Stomach (tissue), 9 donors: ENCODE measurements around the gene DOCK9. TPM values are rescaled to one million over a fixed set of nuclear protein-coding genes. Genes with fewer than 3 reads are reported as not detected.
"Not testable (repeated sequence)": the region's sequence is repeated elsewhere in the genome, so short reads cannot be mapped to it uniquely, and the experiment has no call there.

Experiments
- DNase-seq, 2 donors: peaks; one replicate each; pipeline versions ENCODE4 v3.0.0 to v3.0.0-alpha.2; 2013 to 2019
- H3K27ac ChIP-seq, 5 donors: fragments of 200-600 bp in 4 of 5; sonication (generic) in 4 of 5; one replicate each; pipeline ENCODE4 v1.5.1; 2013 to 2019; ENCODE audit warnings: mild to moderate bottlenecking in 1 of 5, moderate library complexity in 1 of 5
- H3K27me3 ChIP-seq, 3 donors: fragments of 200-600 bp; sonication (generic); one replicate each; pipeline ENCODE4 v1.5.1; 2017 to 2019; ENCODE audit warnings: mixed run types in 1 of 3
- H3K36me3 ChIP-seq, 4 donors: fragments of 200-600 bp; sonication (generic); 1 replicate in 3 of 4; 2 replicates in 1 of 4; pipeline ENCODE4 v1.5.1; 2016 to 2019
- H3K4me1 ChIP-seq, 4 donors: fragments of 200-600 bp; sonication (generic); one replicate each; pipeline ENCODE4 v1.5.1; 2016 to 2019
- H3K4me3 ChIP-seq, 4 donors: fragments of 200-600 bp; sonication (generic) in 3 of 4; one replicate each; pipeline ENCODE4 v1.5.1; 2016 to 2019; ENCODE audit warnings: mild to moderate bottlenecking in 1 of 4
- H3K9me3 ChIP-seq, 4 donors: fragments of 200-600 bp; sonication (generic); one replicate each; pipeline ENCODE4 v1.5.1; 2016 to 2019
- CTCF ChIP-seq, 7 experiments: fragments of 450-650 bp in 4 of 7; fragments of 200-600 bp in 3 of 7; sonication (generic) in 3 of 7; IDR thresholded peaks; one replicate each; pipeline ENCODE4 v1.5.1; 2016 to 2019; ENCODE audit warnings: antibody characterized with exemption in 7 of 7, control low read depth in 2 of 7, mild to moderate bottlenecking in 1 of 7
- EP300 ChIP-seq: sonication (generic); formaldehyde crosslinking; IDR thresholded peaks from one replicate; pipeline ENCODE4 v1.6.1; 2017; ENCODE audit warnings: antibody characterized with exemption
- POLR2A ChIP-seq, 4 donors: fragments of 450-650 bp; IDR thresholded peaks; one replicate each; pipeline ENCODE4 v1.6.1; 2016; ENCODE audit warnings: antibody characterized with exemption in 4 of 4, control low read depth in 2 of 4, mild to moderate bottlenecking in 1 of 4, moderate library complexity in 1 of 4
- POLR2AphosphoS5 ChIP-seq, 3 donors: sonication (generic); formaldehyde crosslinking; IDR thresholded peaks; one replicate each; pipeline ENCODE4 v1.6.1; 2016; ENCODE audit warnings: antibody characterized with exemption in 3 of 3
- WGBS, 5 donors: extraction: QIAGEN DNeasy Blood & Tissue Kit in 3 of 5; methylation state at CpG; one replicate each; pipeline versions ENCODE4 v1.1.5 to v1.1.7; 2013 to 2018; 5-methylcytosine and 5-hydroxymethylcytosine counted together
- intact Hi-C: fragments of 100-400 bp; cut with DNase I; formaldehyde crosslinking; loops from one replicate; pipeline ENCODE4 v1.15.1; 2023; ENCODE audit warnings: low total_unique reads
- polyA plus RNA-seq, 3 donors: library from polyadenylated mRNA; stranded (reverse); fragments of 200-250 nt; gene quantifications; one replicate each; pipeline ENCODE4 v1.2.3, GENCODE V29; 2013
- total RNA-seq, 5 donors: library from RNA; depleted of rRNA; stranded (reverse); fragments of >200 nt; gene quantifications; one replicate each; pipeline versions ENCODE4 v1.1.0 to v1.2.3, GENCODE V29; 2014 to 2016
- donor health status: healthy with polysubstance abuse.
- donor health status: Bipolar disorder and iron deficiency.
- donor health status: healthy.

DOCK9 gene
- total and polyA plus RNA-seq, 8 donors = 8.7 to 97.9 (median 49.2) TPM

- Histone ChIP-seq H3K27ac (no peak overlapping the region), H3K4me1 (peaks cover 13 to 16% (median 15%) of the 10 kb centered on the region in 4 donors), H3K36me3 (no peaks in the 10 kb centered on the region), H3K4me3 (no peak overlapping the region), H3K27me3 (peaks cover 0 to 51% (median 26%) of the 10 kb centered on the region in 3 donors), H3K9me3 (peaks cover 0 to 14% (median 2%) of the 10 kb centered on the region in 4 donors)
- intact Hi-C loops = no loop called here
- WGBS, 5 donors = 66 to 80% (median 75%) methylated on average over 9 of the region's 9 CpGs
- TF ChIP-seq POLR2AphosphoS5 (IDR thresholded peaks at IDR 0.05) (no peak), CTCF (IDR thresholded peaks at IDR 0.05) (no peak), EP300 (no peak), POLR2A (IDR thresholded peaks at IDR 0.05) (no peak)
- DNase-seq = no peak
Observed at GRCh38 chr13:98755729-98756128, 222.1 kb downstream of the DOCK9 start.

GRCh38 chr13:98755116-98755515 is 222.7 kb downstream of the DOCK9 start:
- Histone ChIP-seq H3K27ac (no peak overlapping the region), H3K9me3 (peaks cover 0 to 14% (median 2%) of the 10 kb centered on the region in 4 donors), H3K4me1 (peaks cover 13 to 16% (median 15%) of the 10 kb centered on the region in 4 donors), H3K4me3 (no peak overlapping the region), H3K36me3 (no peaks in the 10 kb centered on the region), H3K27me3 (peaks cover 0 to 57% (median 26%) of the 10 kb centered on the region in 3 donors)
- TF ChIP-seq POLR2A (IDR thresholded peaks at IDR 0.05) = no peak
- no peak for TF ChIP-seq POLR2AphosphoS5 (IDR thresholded peaks at IDR 0.05)
- TF ChIP-seq EP300 = no peak
- TF ChIP-seq CTCF (IDR thresholded peaks at IDR 0.05) = no peak
- intact Hi-C loops = no loop called here
- whole genome bisulfite sequencing, 5 donors = 80 to 92% (median 88%) methylated on average over 2 of the region's 2 CpGs
- DNase-seq = no peak

GRCh38 chr13:98754468-98754867 is 223.4 kb downstream of the DOCK9 start:
- H3K27me3 ChIP-seq = peaks cover 0 to 61% (median 26%) of the 10 kb centered on the region in 3 donors
- H3K4me3 ChIP-seq, intact Hi-C loops, H3K36me3 ChIP-seq, DNase-seq, H3K27ac ChIP-seq: not testable (repeated sequence)
- peaks cover 0 to 14% (median 2%) of the 10 kb centered on the region in 4 donors for H3K9me3 ChIP-seq
- 91 to 98% (median 94%) methylated on average over 4 of the region's 4 CpGs for WGBS, 5 donors
- peaks cover 13 to 16% (median 15%) of the 10 kb centered on the region in 4 donors for H3K4me1 ChIP-seq

- TF ChIP-seq CTCF (IDR thresholded peaks at IDR 0.05) (no peak), EP300 (no peak), POLR2A (IDR thresholded peaks at IDR 0.05) (no peak)
- 7 to 39% (median 9%) methylated on average over 8 to 59 of the region's 59 CpGs for WGBS, 5 donors
- intact Hi-C loops = no loop called here
- Histone ChIP-seq H3K4me1 (peaks cover 13 to 16% (median 15%) of the 10 kb centered on the region in 4 donors), H3K4me3 (peak within 1 kb of the TSS; percentile 45 to 55 (median 48)), H3K9me3 (peaks cover 0 to 14% (median 2%) of the 10 kb centered on the region in 4 donors), H3K27me3 (peaks cover 0 to 68% (median 26%) of the 10 kb centered on the region in 3 donors), H3K36me3 (no peaks in the 10 kb centered on the region), H3K27ac (no peak within 1 kb of the TSS)
- DNase-seq = peak in 1 of 2 donors; percentile 78
Observed at GRCh38 chr13:98752467-98753290, 225.2 kb downstream of the DOCK9 start, which contains the start of gene SLC15A1. SLC15A1 (minus strand) TSS chr13:98752672; CDS start chr13:98752598, 74 bp downstream.
